Small intestine (tissue), 7 donors: Measurements from ENCODE around the gene CARD10. TPM values are rescaled to one million over a fixed set of nuclear protein-coding genes. Genes with fewer than 3 reads are reported as not detected.

ENCODE experiments used
- DNase-seq, 2 donors: peaks; one replicate each; pipeline versions ENCODE4 v3.0.0 to v3.0.0-alpha.2; 2013
- FAIRE-seq: peaks from 2 replicates; lab custom pipeline; 2012; peaks lifted over from hg19 to GRCh38; lab: Jason Lieb, UNC
- H3K27ac ChIP-seq, 3 donors: one replicate each; pipeline ENCODE4 v1.5.1; 2013; ENCODE audit warnings: low read length in 2 of 3, mild to moderate bottlenecking in 2 of 3, control low read depth in 1 of 3, inconsistent platforms in 1 of 3, low read depth in 1 of 3, moderate library complexity in 1 of 3
- H3K27me3 ChIP-seq, 3 donors: one replicate each; pipeline ENCODE4 v1.6.1; 2013; ENCODE audit warnings: low read length in 3 of 3, inconsistent platforms in 1 of 3; ENCODE audit not compliant: control insufficient read depth in 3 of 3, insufficient read depth in 3 of 3
- H3K36me3 ChIP-seq, 3 donors: one replicate each; pipeline ENCODE4 v1.6.1; 2013; ENCODE audit warnings: low read length in 3 of 3, inconsistent platforms in 1 of 3, low read depth in 1 of 3, mild to moderate bottlenecking in 1 of 3, moderate library complexity in 1 of 3; ENCODE audit not compliant: control insufficient read depth in 3 of 3, insufficient read depth in 2 of 3
- H3K4me1 ChIP-seq, 3 donors: one replicate each; pipeline ENCODE4 v1.6.1; 2013; ENCODE audit warnings: low read length in 2 of 3, inconsistent platforms in 1 of 3, low read depth in 1 of 3, mild to moderate bottlenecking in 1 of 3, moderate library complexity in 1 of 3; ENCODE audit not compliant: control insufficient read depth in 3 of 3, insufficient read depth in 2 of 3
- H3K4me3 ChIP-seq, 3 donors: one replicate each; pipeline ENCODE4 v1.5.1; 2013; ENCODE audit warnings: low read length in 3 of 3, control low read depth in 1 of 3, inconsistent platforms in 1 of 3, low read depth in 1 of 3, mild to moderate bottlenecking in 1 of 3, moderate library complexity in 1 of 3
- H3K9me3 ChIP-seq, 2 donors: one replicate each; pipeline ENCODE4 v1.6.1; 2013; ENCODE audit warnings: low read depth in 1 of 2, low read length in 1 of 2; ENCODE audit not compliant: control insufficient read depth in 2 of 2, insufficient read depth in 1 of 2
- WGBS, 3 donors: extraction: QIAGEN DNeasy Blood & Tissue Kit; methylation state at CpG; one replicate each; pipeline ENCODE4 v1.1.7; 2013; 5-methylcytosine and 5-hydroxymethylcytosine counted together
- polyA plus RNA-seq, 4 donors: library from polyadenylated mRNA; stranded (reverse) in 3 of 4; unstranded in 1 of 4; fragments of 200-250 nt in 3 of 4; fragments of 120-200 nt in 1 of 4; gene quantifications; one replicate each; pipeline versions ENCODE4 v1.2.1 to v1.2.3, GENCODE V29; 2013
- donor health status: healthy with polysubstance abuse.
- donor health status: control.
- donor health status: control.
- donor health status: Bipolar disorder and iron deficiency.
- donor health status: healthy.

Gene CARD10
- polyA plus RNA-seq, 4 donors = 31.5 to 129 (median 88.8) TPM

DNA sequence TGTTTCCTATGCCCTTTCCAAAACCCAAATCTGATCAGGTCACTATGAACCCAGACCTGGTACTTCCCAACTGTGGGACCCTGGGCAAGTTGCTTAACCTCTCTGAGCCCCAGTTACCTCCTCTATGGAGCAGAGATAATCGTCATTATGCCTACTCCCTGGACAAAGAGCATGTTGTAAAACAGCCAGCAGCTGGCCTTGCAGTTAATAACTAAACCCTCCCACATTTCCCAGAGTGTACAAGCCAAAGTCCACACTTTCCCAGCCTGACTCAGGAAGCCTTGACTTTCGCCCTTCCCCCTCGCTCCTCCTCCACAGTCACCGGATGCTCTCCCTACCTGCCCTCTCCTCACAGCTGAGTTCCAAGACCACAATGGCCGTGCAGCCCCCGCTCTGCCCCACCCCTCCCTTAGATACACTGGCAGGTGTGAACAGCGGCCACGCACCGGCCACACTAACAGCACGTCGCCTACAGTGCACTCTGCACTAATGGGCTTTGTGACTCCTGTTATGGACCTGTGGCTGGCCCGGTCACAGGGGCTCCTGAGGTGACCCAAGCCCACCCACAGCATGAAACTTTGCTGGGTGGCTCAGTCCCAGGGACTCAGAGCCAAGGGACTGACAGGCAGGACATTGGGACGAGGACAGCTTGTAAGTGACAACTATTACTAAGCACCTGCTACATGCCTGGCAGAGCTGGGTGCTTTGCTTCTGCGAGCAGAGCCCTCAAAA, 17.4 kb downstream of the CARD10 start:
- peak overlapping the region in 1 of 3 donors; percentile 18 for H3K4me3 ChIP-seq
- peak overlapping the region; percentile 95 to 96 (median 95) for H3K27ac ChIP-seq
- no peaks in the 10 kb centered on the region for H3K27me3 ChIP-seq
- peaks cover 0 to 67% (median 3%) of the 10 kb centered on the region in 3 donors for H3K4me1 ChIP-seq
- DNase-seq = peak; percentile 99
- peak; percentile 19 for FAIRE-seq
- H3K36me3 ChIP-seq = peaks cover 0 to 95% (median 4%) of the 10 kb centered on the region in 3 donors
- 6 to 37% (median 20%) methylated on average over 14 of the region's 14 CpGs for WGBS, 3 donors
- no peaks in the 10 kb centered on the region for H3K9me3 ChIP-seq

DNA sequence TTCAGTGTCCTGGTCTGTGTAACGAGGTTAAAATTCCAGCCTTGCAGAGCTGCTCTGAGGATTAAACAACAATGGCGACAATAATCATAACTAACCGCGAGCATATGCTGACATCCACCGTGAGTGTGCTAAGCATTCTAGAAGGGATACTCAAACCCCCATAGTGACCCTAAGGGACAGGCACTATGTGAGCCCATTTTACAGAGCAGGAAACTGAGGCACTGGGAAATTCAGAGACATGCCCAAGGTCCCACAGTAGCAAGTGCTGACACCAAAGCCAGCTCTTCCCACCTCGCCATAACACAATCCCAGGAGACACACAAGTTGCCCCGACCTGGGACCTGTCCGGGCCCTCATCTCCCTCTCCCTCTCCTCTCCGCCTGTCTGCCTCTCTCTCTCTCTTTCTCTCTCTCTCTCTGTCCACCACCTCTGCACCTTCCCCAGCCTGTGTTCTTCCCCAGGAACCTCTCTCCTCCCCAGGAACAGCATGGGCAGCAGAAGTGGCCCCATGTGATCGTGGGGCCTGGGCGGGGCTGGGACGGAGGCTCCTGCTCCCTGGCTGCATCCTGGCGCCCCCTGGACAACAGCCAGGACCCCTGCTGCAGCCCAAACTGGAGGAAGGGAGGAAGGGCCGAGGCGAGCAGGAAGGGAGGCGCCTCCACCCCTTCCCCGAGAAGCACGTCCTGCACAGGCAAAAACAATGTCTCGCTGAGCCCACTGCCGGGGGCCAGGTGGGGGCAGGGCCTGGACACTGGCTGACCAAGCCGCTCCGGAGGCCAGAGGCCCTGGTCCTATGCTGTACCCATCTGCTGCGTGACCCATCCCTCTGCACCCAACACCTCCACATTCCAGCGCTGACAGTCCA, 18.2 kb downstream of the CARD10 start:
- Histone ChIP-seq H3K36me3 (peaks cover 0 to 95% (median 3%) of the 10 kb centered on the region in 3 donors), H3K27me3 (no peaks in the 10 kb centered on the region), H3K4me3 (peak overlapping the region in 1 of 3 donors; percentile 18), H3K4me1 (peaks cover 0 to 67% (median 3%) of the 10 kb centered on the region in 3 donors), H3K9me3 (no peaks in the 10 kb centered on the region), H3K27ac (peak overlapping the region; percentile 80 to 95 (median 90))
- FAIRE-seq (no peak), DNase-seq (peak; percentile 55 to 58)
- WGBS, 3 donors = 35 to 49% (median 43%) methylated on average over 24 of the region's 24 CpGs

DNA sequence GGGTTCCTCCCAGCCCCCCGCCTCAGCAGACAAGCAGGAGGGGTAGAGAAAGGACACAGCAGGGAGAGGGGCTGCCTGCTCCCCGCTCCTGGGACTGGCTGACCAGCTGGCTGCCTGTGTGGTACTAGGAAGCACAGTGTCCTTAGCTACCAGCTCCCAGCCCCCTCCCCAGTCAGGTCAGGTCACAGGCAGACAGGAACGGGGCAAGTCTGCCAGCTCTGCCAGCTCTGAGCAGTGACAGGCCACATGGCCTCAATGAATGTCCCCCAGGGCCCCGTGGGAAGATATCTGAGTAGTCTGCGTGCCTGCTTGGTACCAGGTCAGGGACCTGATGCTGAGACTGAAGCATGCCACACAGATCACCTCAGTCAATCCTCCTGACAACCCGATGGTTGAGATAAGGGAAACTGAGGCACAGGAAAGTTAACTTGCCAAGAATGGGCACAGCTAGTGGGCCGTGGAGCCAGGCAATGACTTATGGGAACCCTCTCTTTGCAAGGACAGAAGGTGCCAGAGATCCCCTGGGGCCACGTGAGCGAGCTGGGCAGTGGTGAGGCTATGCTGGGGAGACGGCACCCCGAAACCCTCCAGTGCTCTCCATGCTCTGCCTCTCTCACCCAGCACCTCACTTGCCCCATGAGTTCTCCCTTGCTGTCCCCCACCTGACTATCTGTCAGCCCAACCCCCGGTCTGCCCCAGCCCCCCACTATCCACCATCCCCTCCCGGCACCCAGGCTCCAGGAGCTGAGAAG, 19.2 kb downstream of the CARD10 start:
- H3K27me3 ChIP-seq = no peaks in the 10 kb centered on the region
- peak overlapping the region in 2 of 3 donors; percentile 9 for H3K27ac ChIP-seq
- no peaks in the 10 kb centered on the region for H3K9me3 ChIP-seq
- DNase-seq (no peak), FAIRE-seq (no peak)
- no peak overlapping the region for H3K4me3 ChIP-seq
- H3K36me3 ChIP-seq = peaks cover 0 to 94% (median 0%) of the 10 kb centered on the region in 3 donors
- WGBS, 3 donors = 73 to 81% (median 74%) methylated on average over 12 to 13 of the region's 13 CpGs
- peaks cover 0 to 67% (median 3%) of the 10 kb centered on the region in 3 donors for H3K4me1 ChIP-seq

DNA sequence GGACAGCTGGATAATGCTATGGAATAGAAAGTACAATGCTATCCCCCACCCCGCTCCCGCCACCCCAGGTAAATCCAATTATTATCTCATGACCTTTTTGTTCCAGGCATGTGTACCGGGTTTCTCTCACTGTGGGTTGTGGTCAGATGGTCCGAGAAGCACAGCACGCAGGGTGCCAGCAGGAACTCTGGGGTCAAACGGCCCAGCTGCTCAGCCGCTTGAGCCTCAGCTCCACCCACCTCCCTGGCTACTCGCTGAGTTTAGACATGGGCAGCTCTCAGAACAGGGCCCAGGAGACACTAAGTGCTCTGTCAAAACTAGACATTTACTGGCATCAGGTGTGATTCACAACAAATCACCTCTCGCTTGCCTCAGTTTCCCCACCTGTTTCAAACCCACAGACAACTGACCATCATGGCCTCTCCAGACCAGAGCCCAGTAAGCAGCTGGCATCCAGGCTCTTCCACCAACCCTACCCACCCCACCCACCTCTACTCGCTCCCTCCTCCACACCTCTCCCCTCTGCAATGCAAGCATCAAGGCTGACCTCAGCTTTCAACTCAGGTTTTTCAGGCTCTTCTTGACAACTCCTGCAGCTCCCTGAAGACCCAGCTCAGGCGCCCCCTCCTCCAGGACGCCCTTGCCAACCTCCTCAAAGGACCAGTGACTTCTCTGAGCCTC, 20.0 kb downstream of the CARD10 start:
- Histone ChIP-seq H3K36me3 (peaks cover 0 to 92% (median 0%) of the 10 kb centered on the region in 3 donors), H3K9me3 (no peaks in the 10 kb centered on the region), H3K4me3 (no peak overlapping the region), H3K27me3 (no peaks in the 10 kb centered on the region), H3K27ac (no peak overlapping the region), H3K4me1 (peaks cover 0 to 59% (median 3%) of the 10 kb centered on the region in 3 donors)
- 53 to 66% (median 58%) methylated on average over 12 of the region's 12 CpGs for WGBS, 3 donors
- no peak for DNase-seq
- no peak for FAIRE-seq

DNA sequence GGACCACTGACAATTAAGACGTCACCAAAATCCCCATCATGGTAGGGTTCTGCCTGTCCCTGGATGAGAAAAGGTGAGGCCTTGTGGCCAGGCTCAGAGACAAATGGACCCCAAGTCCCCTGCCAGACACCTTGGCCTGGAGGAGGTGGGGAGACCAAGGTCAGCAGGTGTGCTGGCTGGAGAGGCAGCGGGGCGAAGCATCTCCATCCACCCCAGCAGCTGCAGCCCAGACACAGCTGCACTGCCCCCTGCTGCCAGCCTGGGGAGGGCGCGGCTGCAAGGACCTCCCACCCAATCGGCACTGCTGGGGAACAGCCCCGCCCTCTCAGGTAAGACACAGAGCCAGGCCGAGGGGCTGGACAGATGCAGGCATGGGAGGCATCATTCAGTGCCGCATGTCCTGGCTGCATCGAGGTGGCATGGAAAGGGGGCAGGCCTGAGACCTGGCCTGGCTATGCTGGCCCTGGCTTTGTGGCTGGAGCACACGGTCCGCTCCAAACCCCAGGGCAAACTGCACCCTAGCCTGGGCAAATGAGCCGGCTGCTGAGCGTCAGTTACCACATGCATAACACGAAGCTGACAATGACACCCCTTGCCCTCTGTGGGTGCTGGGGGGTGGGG, 20.8 kb downstream of the CARD10 start:
- peak; percentile 60 to 83 for DNase-seq
- Histone ChIP-seq H3K36me3 (peaks cover 0 to 92% (median 0%) of the 10 kb centered on the region in 3 donors), H3K4me1 (peaks cover 0 to 53% (median 1%) of the 10 kb centered on the region in 3 donors), H3K27ac (no peak overlapping the region), H3K9me3 (no peaks in the 10 kb centered on the region), H3K4me3 (no peak overlapping the region), H3K27me3 (no peaks in the 10 kb centered on the region)
- WGBS, 3 donors = 17 to 45% (median 28%) methylated on average over 14 to 15 of the region's 15 CpGs
- FAIRE-seq = no peak

DNA sequence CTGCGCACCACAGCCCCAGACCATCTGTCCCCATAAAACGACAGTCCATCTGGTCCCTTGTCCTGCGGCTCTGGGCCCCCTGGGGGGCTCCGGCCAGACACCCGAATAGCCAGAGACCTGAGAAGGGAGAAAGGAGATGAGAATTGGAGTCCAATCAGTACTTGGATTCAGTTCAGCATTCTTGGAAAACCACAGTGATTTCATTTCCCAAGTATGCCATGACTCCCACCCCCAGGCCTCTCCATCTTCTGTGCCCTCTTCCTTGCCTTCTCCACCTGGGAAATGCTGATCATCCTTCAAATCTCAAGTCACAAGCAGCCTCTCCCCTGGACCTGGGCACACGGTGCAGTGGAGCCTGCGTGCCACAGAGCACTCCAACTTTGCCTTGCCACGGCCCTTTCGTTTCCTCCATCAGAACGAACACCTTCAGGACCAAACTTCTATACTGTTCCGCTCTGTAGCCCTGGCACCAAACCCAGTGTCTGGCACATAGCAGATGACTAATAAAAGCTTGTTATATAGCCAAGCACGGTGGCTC, 22.1 kb downstream of the CARD10 start:
- H3K36me3 ChIP-seq = peaks cover 0 to 92% (median 0%) of the 10 kb centered on the region in 3 donors
- H3K9me3 ChIP-seq = no peaks in the 10 kb centered on the region
- no peak overlapping the region for H3K27ac ChIP-seq
- H3K27me3 ChIP-seq = no peaks in the 10 kb centered on the region
- no peak overlapping the region for H3K4me3 ChIP-seq
- peaks cover 0 to 40% (median 0%) of the 10 kb centered on the region in 3 donors for H3K4me1 ChIP-seq
- FAIRE-seq (no peak), DNase-seq (no peak)
- 89 to 90% (median 90%) methylated on average over 12 of the region's 12 CpGs for WGBS, 3 donors

DNA sequence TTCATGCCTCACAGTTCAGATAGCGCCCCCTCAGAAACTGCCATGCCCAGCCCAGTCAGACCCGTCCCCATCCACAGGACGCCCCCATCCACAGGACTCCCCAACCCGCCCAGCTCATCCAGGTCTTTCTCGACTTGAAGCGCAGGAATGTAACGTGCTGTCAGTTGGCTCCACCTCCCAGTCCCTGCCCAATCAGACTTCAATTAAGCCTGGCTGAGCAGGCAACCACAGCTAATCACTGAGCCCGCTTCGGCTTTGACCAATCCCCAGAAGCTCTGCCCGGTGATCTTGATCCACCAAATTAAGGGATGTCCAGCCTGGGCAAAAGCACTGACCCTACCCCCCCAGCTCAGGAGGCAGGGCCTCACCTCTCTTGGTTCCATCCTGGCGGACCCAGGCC, 22.6 kb downstream of the CARD10 start:
- Histone ChIP-seq H3K4me1 (peaks cover 0 to 36% (median 0%) of the 10 kb centered on the region in 3 donors), H3K27ac (no peak overlapping the region), H3K9me3 (no peaks in the 10 kb centered on the region), H3K36me3 (peaks cover 0 to 94% (median 0%) of the 10 kb centered on the region in 3 donors), H3K27me3 (no peaks in the 10 kb centered on the region), H3K4me3 (no peak overlapping the region)
- no peak for DNase-seq
- no peak for FAIRE-seq
- WGBS, 3 donors = 89 to 92% (median 91%) methylated on average over 11 of the region's 11 CpGs
